NT2/D1 (cell line): ENCODE data around the gene HOXC10.

Experiments
- DNase-seq: peaks from one replicate; pipeline ENCODE4 v3.0.0-alpha.2; 2011; ENCODE audit warnings: low read depth, low spot score
- H3K27me3 ChIP-seq: 2 replicates; pipeline ENCODE4 v1.6.0; 2011; ENCODE audit warnings: mild to moderate bottlenecking; ENCODE audit not compliant: insufficient read length, insufficient read depth
- H3K36me3 ChIP-seq: 2 replicates; pipeline ENCODE4 v1.6.1; 2011; ENCODE audit warnings: mild to moderate bottlenecking, low read length, mixed read lengths; ENCODE audit not compliant: insufficient read depth, insufficient read length
- H3K4me1 ChIP-seq: 2 replicates; pipeline ENCODE4 v1.5.1; 2011; ENCODE audit not compliant: insufficient read depth, insufficient read length
- H3K4me3 ChIP-seq: 2 replicates; pipeline ENCODE4 v1.5.1; 2011; ENCODE audit warnings: low read depth; ENCODE audit not compliant: insufficient read length
- H3K9ac ChIP-seq: 2 replicates; pipeline ENCODE4 v1.6.0; 2011; ENCODE audit warnings: low read depth; ENCODE audit not compliant: insufficient read length
- H3K9me3 ChIP-seq: 2 replicates; pipeline ENCODE4 v1.5.1; 2011; ENCODE audit warnings: mild to moderate bottlenecking, low read length; ENCODE audit not compliant: insufficient read depth
- SUZ12 ChIP-seq: IDR thresholded peaks from 2 replicates; pipeline ENCODE4 v1.6.1; 2011; ENCODE audit not compliant: insufficient read length, insufficient read depth; ENCODE audit errors: extremely low read depth
- YY1 ChIP-seq: IDR thresholded peaks from 2 replicates; pipeline ENCODE4 v1.6.1; 2011; ENCODE audit not compliant: insufficient read length, insufficient read depth
- ZNF274 ChIP-seq: IDR thresholded peaks from 2 replicates; pipeline ENCODE4 v1.6.1; 2011; ENCODE audit warnings: mild to moderate bottlenecking, low read depth, low read length

The HOXC10 gene

DNA sequence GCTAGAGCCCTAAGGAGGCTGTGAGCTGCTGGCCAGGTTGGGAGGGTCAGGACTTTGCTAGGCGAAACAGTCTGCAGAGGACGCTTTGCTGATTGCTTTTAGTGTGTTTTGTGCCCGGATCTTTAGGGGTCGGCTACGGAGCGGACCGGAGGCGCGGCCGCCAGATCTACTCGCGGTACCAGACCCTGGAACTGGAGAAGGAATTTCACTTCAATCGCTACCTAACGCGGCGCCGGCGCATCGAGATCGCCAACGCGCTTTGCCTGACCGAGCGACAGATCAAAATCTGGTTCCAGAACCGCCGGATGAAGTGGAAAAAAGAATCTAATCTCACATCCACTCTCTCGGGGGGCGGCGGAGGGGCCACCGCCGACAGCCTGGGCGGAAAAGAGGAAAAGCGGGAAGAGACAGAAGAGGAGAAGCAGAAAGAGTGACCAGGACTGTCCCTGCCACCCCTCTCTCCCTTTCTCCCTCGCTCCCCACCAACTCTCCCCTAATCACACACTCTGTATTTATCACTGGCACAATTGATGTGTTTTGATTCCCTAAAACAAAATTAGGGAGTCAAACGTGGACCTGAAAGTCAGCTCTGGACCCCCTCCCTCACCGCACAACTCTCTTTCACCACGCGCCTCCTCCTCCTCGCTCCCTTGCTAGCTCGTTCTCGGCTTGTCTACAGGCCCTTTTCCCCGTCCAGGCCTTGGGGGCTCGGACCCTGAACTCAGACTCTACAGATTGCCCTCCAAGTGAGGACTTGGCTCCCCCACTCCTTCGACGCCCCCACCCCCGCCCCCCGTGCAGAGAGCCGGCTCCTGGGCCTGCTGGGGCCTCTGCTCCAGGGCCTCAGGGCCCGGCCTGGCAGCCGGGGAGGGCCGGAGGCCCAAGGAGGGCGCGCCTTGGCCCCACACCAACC is 44.8 kb downstream of the HOXC10 start:
- Histone ChIP-seq H3K4me1 (peaks cover 15% of the 10 kb centered on the region), H3K36me3 (no peaks in the 10 kb centered on the region), H3K4me3 (peak overlapping the region; percentile 2), H3K9ac (peak overlapping the region; percentile 24), H3K27me3 (peaks cover 100% of the 10 kb centered on the region), H3K9me3 (no peaks in the 10 kb centered on the region)
- TF ChIP-seq SUZ12 (peak; percentile 64), ZNF274 (no peak)
- DNase-seq: no peak

DNA sequence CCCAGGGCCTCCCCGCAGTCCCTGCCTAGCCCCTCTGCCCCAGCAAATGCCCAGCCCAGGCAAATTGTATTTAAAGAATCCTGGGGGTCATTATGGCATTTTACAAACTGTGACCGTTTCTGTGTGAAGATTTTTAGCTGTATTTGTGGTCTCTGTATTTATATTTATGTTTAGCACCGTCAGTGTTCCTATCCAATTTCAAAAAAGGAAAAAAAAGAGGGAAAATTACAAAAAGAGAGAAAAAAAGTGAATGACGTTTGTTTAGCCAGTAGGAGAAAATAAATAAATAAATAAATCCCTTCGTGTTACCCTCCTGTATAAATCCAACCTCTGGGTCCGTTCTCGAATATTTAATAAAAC is 45.5 kb downstream of the HOXC10 start:
- Histone ChIP-seq H3K9me3 (no peaks in the 10 kb centered on the region), H3K27me3 (peaks cover 100% of the 10 kb centered on the region), H3K9ac (no peak overlapping the region), H3K4me3 (no peak overlapping the region), H3K4me1 (peaks cover 15% of the 10 kb centered on the region), H3K36me3 (no peaks in the 10 kb centered on the region)
- DNase-seq: no peak
- TF ChIP-seq YY1: no peak

DNA sequence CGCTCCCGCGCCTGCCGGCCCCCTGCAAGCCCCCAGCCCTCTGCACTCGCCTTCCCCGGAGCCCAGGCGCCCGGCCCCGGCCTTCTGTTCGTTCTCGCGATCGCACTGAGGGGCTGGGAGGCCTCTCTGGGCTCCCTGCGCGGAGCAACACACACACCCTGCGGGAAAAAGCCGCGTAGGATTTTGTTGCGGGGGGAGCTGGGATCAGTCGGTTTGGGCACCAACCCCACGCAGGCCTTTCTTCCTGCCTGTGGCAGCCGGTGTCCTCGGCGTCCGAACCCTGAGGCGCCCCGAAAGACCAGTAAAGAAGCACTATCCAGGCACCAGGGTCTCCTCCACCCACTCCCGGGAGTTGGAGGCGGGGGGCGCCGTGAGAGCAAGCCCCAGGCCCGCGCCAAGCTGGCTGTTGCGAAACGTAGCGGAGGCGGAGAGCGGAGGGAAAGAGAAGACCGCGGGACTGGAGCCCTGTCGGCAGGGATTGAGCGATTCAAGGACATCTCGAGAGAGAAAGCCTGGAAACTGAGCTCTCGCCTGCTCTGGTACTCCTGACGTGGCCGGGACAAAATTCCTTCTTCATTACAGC is 46.0 kb downstream of the HOXC10 start:
- Histone ChIP-seq H3K9ac (peak overlapping the region; percentile 9), H3K4me3 (peak overlapping the region; percentile 18), H3K36me3 (no peaks in the 10 kb centered on the region), H3K4me1 (peaks cover 15% of the 10 kb centered on the region), H3K27me3 (peaks cover 100% of the 10 kb centered on the region), H3K9me3 (no peaks in the 10 kb centered on the region)
- no peak for DNase-seq
- TF ChIP-seq SUZ12 (peak; percentile 92), YY1 (no peak)

DNA sequence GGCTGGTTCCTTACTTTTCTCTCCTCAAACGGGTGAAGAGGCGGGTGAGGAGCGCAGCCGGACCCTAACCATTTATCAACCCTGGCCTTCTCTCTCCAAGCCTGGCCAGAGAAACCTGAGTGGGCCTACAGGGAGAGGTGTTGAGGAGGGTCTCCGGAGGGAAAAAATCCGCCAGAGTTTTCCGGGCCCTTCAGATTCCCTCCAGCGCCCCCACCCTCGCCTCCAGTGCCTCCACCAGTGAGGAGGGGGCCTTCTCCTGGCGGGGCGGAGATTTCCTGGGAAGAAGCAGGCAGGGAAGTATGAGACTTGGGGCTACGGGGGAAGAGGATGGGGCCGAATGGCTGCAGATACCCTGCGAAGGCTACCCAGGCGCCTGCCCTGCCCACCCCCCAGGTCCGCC is 46.5 kb downstream of the HOXC10 start:
- TF ChIP-seq ZNF274 (no peak), SUZ12 (no peak), YY1 (no peak)
- H3K36me3 ChIP-seq: no peaks in the 10 kb centered on the region
- peaks cover 100% of the 10 kb centered on the region for H3K27me3 ChIP-seq
- H3K9me3 ChIP-seq: no peaks in the 10 kb centered on the region
- H3K4me1 ChIP-seq: peaks cover 15% of the 10 kb centered on the region
- H3K4me3 ChIP-seq: no peak overlapping the region
- H3K9ac ChIP-seq: peak overlapping the region; percentile 9
- no peak for DNase-seq

DNA sequence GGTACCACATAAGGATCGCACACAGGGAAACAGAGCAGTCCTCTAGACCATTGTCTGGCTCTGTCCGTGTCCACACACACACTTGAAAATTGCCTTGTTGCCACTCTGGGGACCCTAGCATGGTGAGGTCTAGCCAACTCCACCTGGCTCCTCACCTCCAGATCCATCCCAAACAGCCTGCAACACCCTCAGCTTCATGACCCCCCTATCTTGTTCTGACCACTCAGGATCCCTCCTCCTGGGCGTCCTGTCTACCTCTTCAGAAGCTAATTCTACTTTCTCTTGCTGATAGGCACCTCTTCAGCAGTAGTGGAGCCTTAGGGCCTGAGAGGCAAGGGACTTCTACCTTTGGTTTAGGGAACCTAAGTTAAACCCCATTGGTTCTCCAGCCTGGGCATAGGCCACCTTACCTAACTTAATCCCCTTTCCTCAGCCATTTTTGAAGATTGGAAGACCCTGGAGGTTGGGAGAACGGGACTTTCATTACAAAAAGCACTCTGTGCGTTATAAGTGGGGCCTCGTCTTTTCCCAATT is 47.2 kb downstream of the HOXC10 start:
- TF ChIP-seq ZNF274 (no peak), SUZ12 (no peak), YY1 (no peak)
- Histone ChIP-seq H3K36me3 (no peaks in the 10 kb centered on the region), H3K9me3 (no peaks in the 10 kb centered on the region), H3K27me3 (peaks cover 100% of the 10 kb centered on the region), H3K9ac (no peak overlapping the region), H3K4me3 (no peak overlapping the region), H3K4me1 (peaks cover 15% of the 10 kb centered on the region)
- no peak for DNase-seq

DNA sequence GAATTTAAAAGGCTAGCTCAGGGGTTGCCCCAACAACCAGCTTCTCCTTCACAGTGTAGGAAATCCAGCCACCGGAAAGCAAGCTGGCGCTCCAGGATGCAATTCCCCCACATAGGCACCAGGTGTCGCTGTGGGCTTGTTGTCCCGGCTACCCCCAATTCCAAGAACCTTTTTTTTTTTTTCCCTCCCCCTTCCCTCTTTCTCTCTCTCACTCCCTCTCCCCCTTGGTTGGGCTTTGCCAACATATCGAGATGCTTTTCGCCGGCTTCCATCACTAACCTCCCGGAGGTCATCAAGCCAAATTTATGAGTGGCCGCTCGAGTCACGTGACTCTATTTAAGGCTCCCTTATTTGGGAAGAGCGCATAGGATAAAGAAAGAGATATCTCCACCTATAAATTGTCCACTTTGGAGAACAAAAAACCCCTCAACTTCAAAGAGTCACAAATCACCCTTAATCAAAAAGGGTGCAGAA is 47.7 kb downstream of the HOXC10 start, which contains the start of gene HOXC5:
HOXC5 (plus strand) TSS at position 424 of the 474 bp plus-strand sequence. CDS start 73 bp downstream, outside the sequence.
- H3K9ac ChIP-seq: peak within 1 kb of the TSS; percentile 8
- H3K9me3 ChIP-seq: no peaks in the 10 kb centered on the region
- H3K36me3 ChIP-seq: no peaks in the 10 kb centered on the region
- TF ChIP-seq ZNF274 (no peak), SUZ12 (no peak), YY1 (no peak)
- peak; percentile 76 for DNase-seq
- peaks cover 15% of the 10 kb centered on the region for H3K4me1 ChIP-seq
- peak within 1 kb of the TSS; percentile 22 for H3K4me3 ChIP-seq
- peaks cover 100% of the 10 kb centered on the region for H3K27me3 ChIP-seq
